ENCODE data around the gene HSPA1B. TPM values are rescaled to one million over a fixed set of nuclear protein-coding genes. Genes with fewer than 3 reads are reported as not detected.
"Not testable (repeated sequence)": the region's sequence is repeated elsewhere in the genome, so short reads cannot be mapped to it uniquely, and the experiment has no call there.

Gene HSPA1B
- total RNA-seq, 6 donors from 2014 or later = 92.2 to 177 (median 127) TPM

DNA sequence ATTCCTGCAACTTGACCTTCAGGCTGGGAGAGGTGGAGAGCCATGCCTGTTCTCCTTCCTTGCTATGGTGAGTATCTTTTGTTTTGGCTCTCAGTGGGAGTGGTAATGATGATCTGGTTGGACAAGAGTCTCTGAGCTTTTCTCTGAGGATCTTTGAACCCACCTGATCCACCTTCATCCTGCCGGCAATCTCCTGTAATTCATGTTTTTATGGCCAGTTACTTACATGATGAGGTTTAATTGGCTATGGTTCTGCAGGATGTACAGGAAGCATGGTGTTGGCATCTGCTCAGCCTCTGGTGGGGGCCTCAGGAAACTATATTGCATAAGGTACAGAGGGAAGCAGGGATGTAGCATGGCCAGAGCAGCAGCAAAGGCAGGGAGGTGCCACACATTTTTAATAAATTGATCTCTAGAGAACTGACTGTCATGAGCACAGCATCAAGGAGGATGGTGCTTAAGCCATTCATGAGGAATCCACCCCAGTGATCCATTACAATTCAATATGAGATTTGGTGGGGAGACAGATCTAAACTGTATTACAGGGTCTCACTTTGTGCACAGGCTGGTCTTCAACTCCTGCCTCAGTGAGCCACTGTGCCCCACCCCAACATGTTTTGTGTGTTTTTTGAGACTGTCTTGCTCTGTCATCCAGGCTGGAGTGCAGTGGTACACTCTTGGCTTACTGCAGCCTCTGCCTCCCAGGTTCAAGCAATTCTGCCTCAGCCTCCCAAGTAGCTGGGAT is 10.0 kb downstream of the HSPA1B start:
- Histone ChIP-seq H3K36me3 (peaks cover 14 to 55% (median 48%) of the 10 kb centered on the region in 4 donors), H3K4me1 (peaks cover 40 to 53% (median 41%) of the 10 kb centered on the region in 4 donors), H3K27me3 (no peaks in the 10 kb centered on the region), H3K27ac (peak overlapping the region in 2 of 4 donors; percentile 96 to 99), H3K9me3 (no peaks in the 10 kb centered on the region), H3K4me3 (peak overlapping the region in 3 of 4 donors; percentile 83 to 93 (median 91))
- TF ChIP-seq POLR2A (IDR thresholded peaks at IDR 0.05) (no peak), POLR2AphosphoS5 (IDR thresholded peaks at IDR 0.05) (no peak), EP300 (IDR thresholded peaks at IDR 0.05) (no peak)
- TF ChIP-seq, protein P1, sequence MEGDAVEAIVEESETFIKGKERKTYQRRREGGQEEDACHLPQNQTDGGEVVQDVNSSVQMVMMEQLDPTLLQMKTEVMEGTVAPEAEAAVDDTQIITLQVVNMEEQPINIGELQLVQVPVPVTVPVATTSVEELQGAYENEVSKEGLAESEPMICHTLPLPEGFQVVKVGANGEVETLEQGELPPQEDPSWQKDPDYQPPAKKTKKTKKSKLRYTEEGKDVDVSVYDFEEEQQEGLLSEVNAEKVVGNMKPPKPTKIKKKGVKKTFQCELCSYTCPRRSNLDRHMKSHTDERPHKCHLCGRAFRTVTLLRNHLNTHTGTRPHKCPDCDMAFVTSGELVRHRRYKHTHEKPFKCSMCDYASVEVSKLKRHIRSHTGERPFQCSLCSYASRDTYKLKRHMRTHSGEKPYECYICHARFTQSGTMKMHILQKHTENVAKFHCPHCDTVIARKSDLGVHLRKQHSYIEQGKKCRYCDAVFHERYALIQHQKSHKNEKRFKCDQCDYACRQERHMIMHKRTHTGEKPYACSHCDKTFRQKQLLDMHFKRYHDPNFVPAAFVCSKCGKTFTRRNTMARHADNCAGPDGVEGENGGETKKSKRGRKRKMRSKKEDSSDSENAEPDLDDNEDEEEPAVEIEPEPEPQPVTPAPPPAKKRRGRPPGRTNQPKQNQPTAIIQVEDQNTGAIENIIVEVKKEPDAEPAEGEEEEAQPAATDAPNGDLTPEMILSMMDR (IDR thresholded peaks at IDR 0.05) = no peak
- no peak for ATAC-seq (ENCODE audit: low FRiP score in 2 of 2)
- no peak for DNase-seq
- WGBS, 2 donors = 27 to 43% methylated on average over 1 of the region's 1 CpG

DNA sequence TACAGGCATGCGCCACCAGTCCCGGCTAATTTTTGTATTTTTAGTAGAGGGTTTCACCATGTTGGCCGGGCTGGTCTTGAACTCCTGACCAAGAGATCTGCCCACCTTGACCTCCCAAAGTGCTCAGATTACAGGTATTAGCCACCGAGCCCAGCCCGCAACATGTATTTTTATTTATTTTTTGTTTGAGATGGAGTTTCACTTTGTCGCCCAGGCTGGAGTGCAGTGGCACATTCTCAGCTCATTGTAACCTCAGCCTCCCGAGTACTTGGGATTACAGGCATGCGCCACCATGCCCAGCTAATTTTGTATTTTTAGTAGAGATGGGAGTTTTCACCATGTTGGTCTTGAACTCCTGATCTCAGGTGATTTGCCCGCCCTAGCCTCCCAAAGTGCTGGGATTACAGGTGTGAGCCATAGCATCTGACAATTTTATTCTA is 10.6 kb downstream of the HSPA1B start:
- peaks cover 14 to 55% (median 48%) of the 10 kb centered on the region in 4 donors for H3K36me3 ChIP-seq
- not testable (repeated sequence) for H3K27me3 ChIP-seq; DNase-seq; H3K9me3 ChIP-seq; ATAC-seq (ENCODE audit: low FRiP score in 2 of 2)
- H3K4me1 ChIP-seq = peaks cover 40 to 47% (median 41%) of the 10 kb centered on the region in 4 donors
- H3K27ac ChIP-seq = peak overlapping the region in 1 of 4 donors; percentile 30
- WGBS, 2 donors = 87 to 89% methylated on average over 9 of the region's 9 CpGs
- peak overlapping the region in 1 of 4 donors; percentile 93 for H3K4me3 ChIP-seq

DNA sequence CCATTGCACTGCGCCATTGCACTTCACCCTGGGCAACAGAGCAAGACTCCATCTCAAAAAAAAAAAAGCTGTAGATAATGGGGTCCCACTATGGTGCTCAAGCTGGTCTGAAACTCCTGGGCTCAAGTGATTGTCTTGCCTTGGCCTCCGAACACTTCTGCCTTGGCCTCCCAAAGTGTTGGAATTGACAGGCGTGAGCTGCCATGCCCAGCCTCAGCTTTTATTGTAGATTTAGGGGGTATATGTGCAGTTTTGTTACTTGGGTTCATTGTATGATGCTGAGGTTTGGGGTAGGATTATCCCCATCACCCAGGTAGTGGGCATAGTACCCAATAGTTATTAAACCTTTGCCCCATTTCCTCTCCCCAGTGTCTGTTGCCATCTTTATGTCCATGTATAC is 11.4 kb downstream of the HSPA1B start:
- no peaks in the 10 kb centered on the region for H3K27me3 ChIP-seq
- DNase-seq = no peak
- H3K27ac ChIP-seq = no peak overlapping the region
- no peaks in the 10 kb centered on the region for H3K9me3 ChIP-seq
- H3K36me3 ChIP-seq = peaks cover 14 to 55% (median 48%) of the 10 kb centered on the region in 4 donors
- peaks cover 35 to 41% (median 36%) of the 10 kb centered on the region in 4 donors for H3K4me1 ChIP-seq
- TF ChIP-seq, protein P1 (IDR thresholded peaks at IDR 0.05) = no peak
- TF ChIP-seq POLR2A (IDR thresholded peaks at IDR 0.05) (no peak), EP300 (IDR thresholded peaks at IDR 0.05) (no peak), POLR2AphosphoS5 (IDR thresholded peaks at IDR 0.05) (no peak)
- peak overlapping the region in 1 of 4 donors; percentile 93 for H3K4me3 ChIP-seq
- 90 to 96% methylated on average over 3 of the region's 3 CpGs for WGBS, 2 donors
- no peak for ATAC-seq (ENCODE audit: low FRiP score in 2 of 2)

DNA sequence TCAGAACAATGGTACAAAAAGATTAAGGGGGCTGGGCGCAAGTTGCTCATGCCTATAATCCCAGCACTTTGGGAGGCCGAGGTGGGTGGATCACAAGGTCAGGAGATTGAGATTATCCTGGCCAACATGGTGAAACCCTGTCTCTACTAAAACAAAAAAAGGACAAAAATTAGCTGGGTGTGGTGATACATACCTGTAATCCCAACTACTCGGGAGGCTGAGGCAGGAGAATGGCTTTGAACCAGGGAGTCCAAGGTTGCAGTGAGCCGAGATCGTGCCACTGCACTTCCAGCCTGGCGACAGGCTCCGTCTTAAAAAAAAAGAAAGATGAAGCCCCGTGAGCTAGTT is 12.2 kb downstream of the HSPA1B start:
- H3K4me3 ChIP-seq; H3K27me3 ChIP-seq; ATAC-seq (ENCODE audit: low FRiP score in 2 of 2); DNase-seq; H3K9me3 ChIP-seq; H3K27ac ChIP-seq: not testable (repeated sequence)
- 95 to 96% methylated on average over 8 of the region's 8 CpGs for WGBS, 2 donors
- Histone ChIP-seq H3K36me3 (peaks cover 14 to 55% (median 48%) of the 10 kb centered on the region in 4 donors), H3K4me1 (peaks cover 32 to 37% (median 33%) of the 10 kb centered on the region in 4 donors)

DNA sequence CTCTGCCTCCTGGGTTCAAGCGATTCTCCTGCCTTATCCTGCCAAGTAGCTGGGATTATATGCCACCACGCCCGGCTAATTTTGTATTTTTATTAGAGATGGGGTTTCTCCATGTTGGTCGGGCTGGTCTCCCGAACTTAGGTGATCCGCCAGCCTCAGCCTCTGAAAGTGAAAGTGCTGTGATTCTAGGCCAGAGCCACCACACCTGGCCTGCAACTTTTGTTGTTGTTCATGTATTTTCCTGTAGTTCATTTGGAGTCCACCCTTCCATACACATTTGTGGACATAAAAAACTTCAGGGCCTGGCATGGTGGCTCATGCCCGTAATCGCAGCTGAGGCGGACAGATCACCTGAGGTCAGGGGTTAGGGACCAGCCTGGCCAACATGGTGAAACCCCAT is 14.5 kb downstream of the HSPA1B start:
- no peak for ATAC-seq (ENCODE audit: low FRiP score in 2 of 2)
- DNase-seq = no peak
- TF ChIP-seq EP300 (IDR thresholded peaks at IDR 0.05) (no peak), POLR2A (IDR thresholded peaks at IDR 0.05) (no peak), POLR2AphosphoS5 (IDR thresholded peaks at IDR 0.05) (no peak)
- TF ChIP-seq, protein P1 (IDR thresholded peaks at IDR 0.05) = no peak
- 95% methylated on average over 9 of the region's 9 CpGs for WGBS, 2 donors
- Histone ChIP-seq H3K9me3 (no peaks in the 10 kb centered on the region), H3K36me3 (peaks cover 14 to 53% (median 44%) of the 10 kb centered on the region in 4 donors), H3K27ac (no peak overlapping the region), H3K27me3 (no peaks in the 10 kb centered on the region), H3K4me1 (peaks cover 17 to 20% (median 19%) of the 10 kb centered on the region in 4 donors), H3K4me3 (no peak overlapping the region)

DNA sequence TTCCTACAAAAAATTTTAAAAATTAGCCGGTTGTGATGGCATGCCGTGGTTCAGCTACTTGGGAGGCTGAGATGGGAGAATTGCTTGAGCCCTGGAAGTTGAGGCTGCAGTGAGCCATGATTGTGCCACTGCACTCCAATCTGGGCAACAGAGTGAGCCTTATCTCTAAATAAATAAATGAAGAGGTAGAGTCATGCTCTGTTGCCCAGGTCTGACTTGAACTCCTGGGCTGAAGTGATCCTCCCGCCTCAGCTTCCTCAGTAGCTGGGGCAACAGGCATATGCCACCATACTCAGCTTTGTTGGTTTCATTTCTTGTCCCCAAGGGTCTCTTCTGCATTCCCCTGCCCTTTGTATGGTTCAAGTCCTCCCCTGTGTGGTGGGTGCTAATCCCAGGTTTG is 17.0 kb downstream of the HSPA1B start:
- H3K36me3 ChIP-seq = peaks cover 7 to 28% (median 19%) of the 10 kb centered on the region in 4 donors
- ATAC-seq (ENCODE audit: low FRiP score in 2 of 2) = no peak
- H3K27me3 ChIP-seq = no peaks in the 10 kb centered on the region
- H3K4me1 ChIP-seq = no peaks in the 10 kb centered on the region
- no peaks in the 10 kb centered on the region for H3K9me3 ChIP-seq
- H3K27ac ChIP-seq = no peak overlapping the region
- DNase-seq = no peak
- no peak overlapping the region for H3K4me3 ChIP-seq
- 80 to 92% methylated on average over 3 of the region's 3 CpGs for WGBS, 2 donors
- TF ChIP-seq POLR2AphosphoS5 (IDR thresholded peaks at IDR 0.05) (no peak), POLR2A (IDR thresholded peaks at IDR 0.05) (no peak), EP300 (IDR thresholded peaks at IDR 0.05) (no peak)
- TF ChIP-seq, protein P1 (IDR thresholded peaks at IDR 0.05) = no peak
